Spinal cord (tissue), 4 donors: ENCODE results near the gene TMEM200A. TPM values are rescaled to one million over a fixed set of nuclear protein-coding genes. Genes with fewer than 3 reads are reported as not detected.

Experiments used
- polyA plus RNA-seq, 2 donors: library from polyadenylated mRNA; unstranded; fragments of 120-200 nt; gene quantifications; one replicate each; pipeline ENCODE4 v1.2.1, GENCODE V29; 2013; ENCODE audit not compliant: insufficient read length in 2 of 2
- total RNA-seq, 2 donors: library from RNA; depleted of rRNA in 1 of 2; stranded (reverse); fragments of 120-200 nt in 1 of 2; fragments of >200 nt in 1 of 2; gene quantifications; one replicate each; pipeline versions ENCODE4 v1.2.3 to v1.2.4, GENCODE V29; 2013 to 2014

Gene TMEM200A
- total and polyA plus RNA-seq, 4 donors, result 8.8 to 13.6 (median 10.6) TPM

Other genes with a start within 250 kb of the TMEM200A start
- 1 to 10 TPM; 3.5 to 5.9 TPM for gene SAMD3, start 143.1 kb upstream of the TMEM200A start, total RNA-seq
- 1 to 10 TPM; 3.9 to 4.2 TPM for gene SAMD3, start 143.1 kb upstream of the TMEM200A start, polyA plus RNA-seq